SK-N-SH (cell line): Measurements from ENCODE around the gene VCP. TPM values are rescaled to one million over a fixed set of nuclear protein-coding genes. Genes with fewer than 3 reads are reported as not detected.

Experiments
- CTCF ChIA-PET: fragments of 300-600, 350-600 bp; formaldehyde crosslinking; extraction: SDS; loops from one replicate; lab custom pipeline; 2021; lab: Yijun Ruan, JAX
- POLR2A ChIA-PET: fragments of 350-600 bp; sonication (Branson Sonifier 250); formaldehyde crosslinking; extraction: SDS; loops from one replicate; lab custom pipeline; 2020; ENCODE audit warnings: antibody characterized with exemption, inconsistent platforms; lab: Yijun Ruan, JAX
- DNase-seq: peaks from one replicate; pipeline ENCODE4 v3.0.0; 2012
- H2AFZ ChIP-seq: fragments of 200-600 bp; sonication (generic); 2 replicates; pipeline ENCODE4 v1.8.1; 2016; ENCODE audit warnings: antibody characterized with exemption, mild to moderate bottlenecking, low read depth
- H3F3A ChIP-seq: fragments of 200-600 bp; sonication (generic); replicated peaks from 2 replicates; pipeline ENCODE3; 2016; ENCODE audit warnings: antibody characterized with exemption, mild to moderate bottlenecking; ENCODE audit not compliant: insufficient read depth
- H3K27ac ChIP-seq, 2 experiments: fragments of 200-500 bp in 1 of 2; fragments of 200-600 bp in 1 of 2; sonication (Bioruptor generic) in 1 of 2; sonication (generic), shearing (Covaris generic) in 1 of 2; 2 replicates each; pipeline versions ENCODE4 v1.5.1 to v1.6.1; 2014 to 2016; ENCODE audit warnings: low read depth in 2 of 2, inconsistent platforms in 1 of 2, low read length in 1 of 2, mild to moderate bottlenecking in 1 of 2, mixed read lengths in 1 of 2
- H3K27me3 ChIP-seq: fragments of 200-600 bp; sonication (generic), shearing (Covaris generic); 2 replicates; pipeline ENCODE4 v1.6.1; 2016; ENCODE audit warnings: mixed run types; ENCODE audit not compliant: insufficient read depth
- H3K36me3 ChIP-seq, 2 experiments: fragments of 200-500 bp in 1 of 2; fragments of 200-600 bp in 1 of 2; sonication (Bioruptor generic) in 1 of 2; sonication (generic) in 1 of 2; replicated peaks in 1 of 2; 2 replicates each; pipeline versions ENCODE3 to v1.5.1; 2014 to 2016; ENCODE audit warnings: low read length in 1 of 2, mild to moderate bottlenecking in 1 of 2; ENCODE audit not compliant: insufficient read depth in 2 of 2, control insufficient read depth in 1 of 2
- H3K4me1 ChIP-seq, 2 experiments: fragments of 200-500 bp in 1 of 2; fragments of 200-600 bp in 1 of 2; sonication (Bioruptor generic) in 1 of 2; sonication (generic), shearing (Covaris generic) in 1 of 2; 2 replicates each; pipeline versions ENCODE4 v1.5.1 to v1.6.1; 2014 to 2016; ENCODE audit warnings: low read depth in 1 of 2, low read length in 1 of 2, mixed run types in 1 of 2; ENCODE audit not compliant: insufficient read depth in 2 of 2, control insufficient read depth in 1 of 2
- H3K4me2 ChIP-seq: fragments of 200-600 bp; sonication (generic), shearing (Covaris generic); 2 replicates; pipeline ENCODE4 v1.6.1; 2017; ENCODE audit warnings: mixed run types
- H3K4me3 ChIP-seq, 2 experiments: fragments of 200-500 bp in 1 of 2; fragments of 200-600 bp in 1 of 2; sonication (Bioruptor generic) in 1 of 2; sonication (generic), shearing (Covaris generic) in 1 of 2; 2 replicates each; pipeline versions ENCODE4 v1.5.1 to v1.8.1; 2014 to 2016; ENCODE audit warnings: low read depth in 2 of 2, inconsistent platforms in 1 of 2, low read length in 1 of 2, mild to moderate bottlenecking in 1 of 2, mixed read lengths in 1 of 2, moderate library complexity in 1 of 2
- H3K79me2 ChIP-seq: fragments of 200-600 bp; sonication (generic); 2 replicates; pipeline ENCODE4 v1.8.1; 2017; ENCODE audit warnings: mild to moderate bottlenecking; ENCODE audit not compliant: insufficient read depth
- H3K9ac ChIP-seq: fragments of 200-600 bp; sonication (generic); 2 replicates; pipeline ENCODE4 v1.6.1; 2017; ENCODE audit warnings: mixed run types
- H3K9me2 ChIP-seq: fragments of 200-600 bp; sonication (generic); 2 replicates; pipeline ENCODE4 v1.6.1; 2017; ENCODE audit warnings: mixed run types
- H3K9me3 ChIP-seq: fragments of 200-600 bp; sonication (generic); 2 replicates; pipeline ENCODE4 v1.6.1; 2017; ENCODE audit warnings: mixed run types, mild to moderate bottlenecking, moderate library complexity
- H4K20me1 ChIP-seq: fragments of 200-600 bp; sonication (generic); 2 replicates; pipeline ENCODE4 v1.6.1; 2017; ENCODE audit warnings: mild to moderate bottlenecking, mixed run types; ENCODE audit not compliant: insufficient read depth
- EP300 ChIP-seq, 2 experiments: IDR thresholded peaks; 2 replicates each; pipeline versions ENCODE4 v1.4.0 to v1.6.1; 2012; ENCODE audit warnings: borderline replicate concordance in 1 of 2, low read depth in 1 of 2, low read length in 1 of 2
- EZH2phosphoT487 ChIP-seq: fragments of 200-600 bp; sonication (generic); IDR thresholded peaks from 2 replicates; pipeline ENCODE4 v1.6.1; 2017; ENCODE audit warnings: low read depth, mixed run types, mild to moderate bottlenecking, antibody characterized with exemption, moderate library complexity, borderline replicate concordance
- MEF2A ChIP-seq: IDR thresholded peaks from 2 replicates; pipeline ENCODE4 v1.4.0; 2012; ENCODE audit warnings: low read depth, borderline replicate concordance
- RCOR1 ChIP-seq: fragments of 150-350 bp; IDR thresholded peaks from 2 replicates; pipeline ENCODE4 v1.6.1; 2017; ENCODE audit warnings: antibody characterized with exemption, low read length
- RFX5 ChIP-seq: IDR thresholded peaks from 2 replicates; pipeline ENCODE4 v1.6.1; 2012; ENCODE audit warnings: mild to moderate bottlenecking, improper control_type of control experiment, low read length
- RXRA ChIP-seq: IDR thresholded peaks from 2 replicates; pipeline ENCODE4 v1.4.0; 2012; ENCODE audit warnings: low read depth, mild to moderate bottlenecking, borderline replicate concordance
- TAF1 ChIP-seq: IDR thresholded peaks from 2 replicates; pipeline ENCODE4 v1.6.1; 2012; ENCODE audit warnings: low read depth, mild to moderate bottlenecking, low read length, moderate library complexity, borderline replicate concordance
- TCF12 ChIP-seq: IDR thresholded peaks from 2 replicates; pipeline ENCODE4 v1.4.0; 2012
- TEAD4 ChIP-seq: IDR thresholded peaks from 2 replicates; pipeline ENCODE4 v1.4.0; 2012; ENCODE audit warnings: mild to moderate bottlenecking, borderline replicate concordance; ENCODE audit not compliant: insufficient read depth
- YY1 ChIP-seq: IDR thresholded peaks from 2 replicates; pipeline ENCODE4 v1.4.0; 2012; ENCODE audit warnings: low read depth, mild to moderate bottlenecking
- WGBS: methylation state at CpG from one replicate; pipeline ENCODE4 v1.1.6; 2017; ENCODE audit warnings: low lambda C conversion rate; 5-methylcytosine and 5-hydroxymethylcytosine counted together
- polyA plus RNA-seq, 3 experiments: library from polyadenylated mRNA; depleted of rRNA; stranded (reverse); fragments of >200 nt; gene quantifications; 2 replicates each; pipeline ENCODE4 v1.2.3, GENCODE V29; 2012
- TF ChIP-seq, protein P1 (sequence below): fragments of 150-350 bp; IDR thresholded peaks from 2 replicates; pipeline ENCODE4 v1.6.1; 2016; ENCODE audit warnings: mild to moderate bottlenecking, low read depth, low read length
- TF ChIP-seq, protein P2 (sequence below): IDR thresholded peaks from 2 replicates; pipeline ENCODE4 v1.4.0; 2012; ENCODE audit warnings: low read depth, borderline replicate concordance

VCP gene
- polyA plus RNA-seq, 1 of the 3 experiments (the other 2 are of a cell fraction): 238 TPM

DNA sequence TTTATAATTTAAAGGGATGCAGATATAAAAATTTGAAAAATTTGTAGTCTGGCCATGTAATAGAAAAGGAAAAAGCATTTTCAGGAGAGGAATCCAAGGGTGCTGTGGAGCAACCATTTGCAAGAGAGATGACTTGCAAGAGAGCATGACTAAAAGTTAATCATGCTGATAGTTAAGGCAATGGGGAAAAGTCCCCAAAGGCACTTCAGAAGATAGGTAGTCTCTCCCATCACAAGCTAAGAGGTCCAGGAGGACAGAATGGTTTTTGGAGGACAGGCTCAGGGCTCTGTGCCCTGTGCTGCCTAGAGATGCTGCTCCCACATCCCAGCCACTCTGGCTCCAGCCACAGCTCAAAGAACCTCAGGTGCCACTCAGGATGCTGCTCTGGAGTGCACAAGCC is 44.1 kb downstream of the VCP start:
- TF ChIP-seq, protein P1, sequence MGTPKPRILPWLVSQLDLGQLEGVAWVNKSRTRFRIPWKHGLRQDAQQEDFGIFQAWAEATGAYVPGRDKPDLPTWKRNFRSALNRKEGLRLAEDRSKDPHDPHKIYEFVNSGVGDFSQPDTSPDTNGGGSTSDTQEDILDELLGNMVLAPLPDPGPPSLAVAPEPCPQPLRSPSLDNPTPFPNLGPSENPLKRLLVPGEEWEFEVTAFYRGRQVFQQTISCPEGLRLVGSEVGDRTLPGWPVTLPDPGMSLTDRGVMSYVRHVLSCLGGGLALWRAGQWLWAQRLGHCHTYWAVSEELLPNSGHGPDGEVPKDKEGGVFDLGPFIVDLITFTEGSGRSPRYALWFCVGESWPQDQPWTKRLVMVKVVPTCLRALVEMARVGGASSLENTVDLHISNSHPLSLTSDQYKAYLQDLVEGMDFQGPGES: no peak
- TF ChIP-seq, all 33 proteins: peak for 0

DNA sequence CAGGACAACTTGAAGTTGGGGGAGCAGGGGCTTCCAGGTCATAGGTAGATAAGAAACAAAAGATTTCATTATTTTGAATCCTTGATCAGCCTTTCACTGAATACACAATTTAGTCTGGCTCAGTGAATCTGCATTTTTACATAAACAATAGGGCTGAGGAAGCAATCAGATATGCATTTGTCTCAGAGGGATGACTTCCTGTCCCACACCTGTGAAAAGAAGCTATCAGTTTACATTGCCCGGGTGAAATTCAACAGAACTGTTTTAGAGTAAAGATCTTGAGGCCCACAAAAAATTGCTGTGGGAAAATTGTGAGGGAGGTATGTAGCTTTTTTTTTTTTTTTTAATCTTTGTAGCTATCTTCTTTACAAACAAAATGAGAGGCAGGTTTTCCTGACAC is 44.6 kb downstream of the VCP start:
- H3K36me3 ChIP-seq: peaks cover 0 to 17% of the 10 kb centered on the region in 2 experiments
- H4K20me1 ChIP-seq: no peaks in the 10 kb centered on the region
- ChIA-PET POLR2A (no interaction called here), CTCF (interaction anchor here (0.6 to 2.3 kb wide), 4 partner anchors 24 to 128 kb away, joined by 3 to 11 read pairs (median 7); no protein-coding TSS in a partner anchor)
- TF ChIP-seq, protein P2, sequence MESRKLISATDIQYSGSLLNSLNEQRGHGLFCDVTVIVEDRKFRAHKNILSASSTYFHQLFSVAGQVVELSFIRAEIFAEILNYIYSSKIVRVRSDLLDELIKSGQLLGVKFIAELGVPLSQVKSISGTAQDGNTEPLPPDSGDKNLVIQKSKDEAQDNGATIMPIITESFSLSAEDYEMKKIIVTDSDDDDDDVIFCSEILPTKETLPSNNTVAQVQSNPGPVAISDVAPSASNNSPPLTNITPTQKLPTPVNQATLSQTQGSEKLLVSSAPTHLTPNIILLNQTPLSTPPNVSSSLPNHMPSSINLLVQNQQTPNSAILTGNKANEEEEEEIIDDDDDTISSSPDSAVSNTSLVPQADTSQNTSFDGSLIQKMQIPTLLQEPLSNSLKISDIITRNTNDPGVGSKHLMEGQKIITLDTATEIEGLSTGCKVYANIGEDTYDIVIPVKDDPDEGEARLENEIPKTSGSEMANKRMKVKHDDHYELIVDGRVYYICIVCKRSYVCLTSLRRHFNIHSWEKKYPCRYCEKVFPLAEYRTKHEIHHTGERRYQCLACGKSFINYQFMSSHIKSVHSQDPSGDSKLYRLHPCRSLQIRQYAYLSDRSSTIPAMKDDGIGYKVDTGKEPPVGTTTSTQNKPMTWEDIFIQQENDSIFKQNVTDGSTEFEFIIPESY: no peak
- no peak for TF ChIP-seq EP300 (IDR thresholded peaks at IDR 0.05; ENCODE audit: borderline replicate concordance in 1 of 2, low read depth in 1 of 2, low read length in 1 of 2)
- TF ChIP-seq TAF1: no peak
- TF ChIP-seq, protein P1: no peak
- no peak for TF ChIP-seq MEF2A
- no peak for TF ChIP-seq TCF12
- no peak for TF ChIP-seq TEAD4
- no peak for TF ChIP-seq RCOR1
- TF ChIP-seq RFX5: no peak
- TF ChIP-seq YY1: no peak
- no peak for TF ChIP-seq EZH2phosphoT487
- no peak for TF ChIP-seq RXRA
- H3K27ac ChIP-seq: no peak overlapping the region
- H3K27me3 ChIP-seq: no peaks in the 10 kb centered on the region
- DNase-seq: no peak
- H3F3A ChIP-seq: no peaks in the 10 kb centered on the region
- H2AFZ ChIP-seq: no peak overlapping the region
- 52% methylated on average over 1 of the region's 1 CpG for WGBS
- H3K9ac ChIP-seq: no peak overlapping the region
- peaks cover 0 to 6% of the 10 kb centered on the region in 2 experiments; a peak in 1 of 4 replicates for H3K4me1 ChIP-seq
- H3K4me2 ChIP-seq: no peak overlapping the region
- no peaks in the 10 kb centered on the region for H3K79me2 ChIP-seq
- no peak overlapping the region for H3K4me3 ChIP-seq
- no peaks in the 10 kb centered on the region for H3K9me3 ChIP-seq
- H3K9me2 ChIP-seq: no peaks in the 10 kb centered on the region

More for the DNA sequence above, 44.1 kb downstream of the VCP start:
- H3K36me3 ChIP-seq: peaks cover 0 to 17% of the 10 kb centered on the region in 2 experiments
- H2AFZ ChIP-seq: no peak overlapping the region
- H3F3A ChIP-seq: no peaks in the 10 kb centered on the region
- no peak overlapping the region for H3K27ac ChIP-seq
- no peaks in the 10 kb centered on the region for H3K9me3 ChIP-seq
- H4K20me1 ChIP-seq: no peaks in the 10 kb centered on the region
- CTCF ChIA-PET: interaction anchor here (1.2 to 2.3 kb wide), 3 partner anchors 23 to 129 kb away, joined by 4 to 11 read pairs (median 10); no protein-coding TSS in a partner anchor
- peaks cover 0 to 6% of the 10 kb centered on the region in 2 experiments; a peak in 1 of 4 replicates for H3K4me1 ChIP-seq
- POLR2A ChIA-PET: no interaction called here
- H3K4me3 ChIP-seq: no peak overlapping the region
- no peak for DNase-seq
- no peaks in the 10 kb centered on the region for H3K27me3 ChIP-seq
- no peak overlapping the region for H3K4me2 ChIP-seq
- no peaks in the 10 kb centered on the region for H3K79me2 ChIP-seq
- H3K9ac ChIP-seq: no peak overlapping the region
- no peaks in the 10 kb centered on the region for H3K9me2 ChIP-seq
